ENCODE results near the gene KIF6.

KIF6 gene

GRCh38 chr6:39706819-39707335 lies 18.3 kb downstream of the KIF6 start:
- Histone ChIP-seq H3K9me3 (ENCODE audit: control insufficient read depth, insufficient read depth, low read length) (no peaks in the 10 kb centered on the region), H3K4me1 (ENCODE audit: control insufficient read depth, insufficient read depth, low read length) (peaks cover 3% of the 10 kb centered on the region), H3K4me3 (ENCODE audit: low read depth, low read length) (no peak overlapping the region), H3K9ac (ENCODE audit: low read depth, low read length) (no peak overlapping the region), H3K36me3 (ENCODE audit: control insufficient read depth, insufficient read depth, low read length) (no peaks in the 10 kb centered on the region), H3K27me3 (ENCODE audit: control insufficient read depth, insufficient read depth, low read length) (no peaks in the 10 kb centered on the region)

GRCh38 chr6:39702265-39702664 lies 22.9 kb downstream of the KIF6 start:
- H3K4me3 ChIP-seq (ENCODE audit: low read depth, low read length), result no peak overlapping the region
- H3K9ac ChIP-seq (ENCODE audit: low read depth, low read length), result no peak overlapping the region
- no peaks in the 10 kb centered on the region for H3K36me3 ChIP-seq (ENCODE audit: control insufficient read depth, insufficient read depth, low read length)
- H3K9me3 ChIP-seq (ENCODE audit: control insufficient read depth, insufficient read depth, low read length), result no peaks in the 10 kb centered on the region
- H3K27me3 ChIP-seq (ENCODE audit: control insufficient read depth, insufficient read depth, low read length), result no peaks in the 10 kb centered on the region
- no peaks in the 10 kb centered on the region for H3K4me1 ChIP-seq (ENCODE audit: control insufficient read depth, insufficient read depth, low read length)

- Histone ChIP-seq H3K4me3 (ENCODE audit: low read depth, low read length) (no peak overlapping the region), H3K4me1 (ENCODE audit: control insufficient read depth, insufficient read depth, low read length) (no peaks in the 10 kb centered on the region), H3K36me3 (ENCODE audit: control insufficient read depth, insufficient read depth, low read length) (no peaks in the 10 kb centered on the region), H3K9me3 (ENCODE audit: control insufficient read depth, insufficient read depth, low read length) (no peaks in the 10 kb centered on the region), H3K27me3 (ENCODE audit: control insufficient read depth, insufficient read depth, low read length) (no peaks in the 10 kb centered on the region), H3K9ac (ENCODE audit: low read depth, low read length) (no peak overlapping the region)
Measured at GRCh38 chr6:39700362-39700761, 24.8 kb downstream of the KIF6 start.

- Histone ChIP-seq H3K36me3 (ENCODE audit: control insufficient read depth, insufficient read depth, low read length) (no peaks in the 10 kb centered on the region), H3K27me3 (ENCODE audit: control insufficient read depth, insufficient read depth, low read length) (no peaks in the 10 kb centered on the region), H3K9me3 (ENCODE audit: control insufficient read depth, insufficient read depth, low read length) (no peaks in the 10 kb centered on the region), H3K4me1 (ENCODE audit: control insufficient read depth, insufficient read depth, low read length) (no peaks in the 10 kb centered on the region), H3K4me3 (ENCODE audit: low read depth, low read length) (no peak overlapping the region), H3K9ac (ENCODE audit: low read depth, low read length) (no peak overlapping the region)
Measured at GRCh38 chr6:39698789-39699188, 26.4 kb downstream of the KIF6 start.

GRCh38 chr6:39696986-39697788 lies 28.0 kb downstream of the KIF6 start:
- H3K27me3 ChIP-seq (ENCODE audit: control insufficient read depth, insufficient read depth, low read length), result no peaks in the 10 kb centered on the region

GRCh38 chr6:39695447-39695846 lies 29.8 kb downstream of the KIF6 start:
- no peak overlapping the region for H3K9ac ChIP-seq (ENCODE audit: low read depth, low read length)
- H3K27me3 ChIP-seq (ENCODE audit: control insufficient read depth, insufficient read depth, low read length), result no peaks in the 10 kb centered on the region
- H3K36me3 ChIP-seq (ENCODE audit: control insufficient read depth, insufficient read depth, low read length), result no peaks in the 10 kb centered on the region
- H3K9me3 ChIP-seq (ENCODE audit: control insufficient read depth, insufficient read depth, low read length), result no peaks in the 10 kb centered on the region
- no peaks in the 10 kb centered on the region for H3K4me1 ChIP-seq (ENCODE audit: control insufficient read depth, insufficient read depth, low read length)
- no peak overlapping the region for H3K4me3 ChIP-seq (ENCODE audit: low read depth, low read length)

More at GRCh38 chr6:39696986-39697788, 28.0 kb downstream of the KIF6 start:
- Histone ChIP-seq H3K36me3 (ENCODE audit: control insufficient read depth, insufficient read depth, low read length) (no peaks in the 10 kb centered on the region), H3K4me3 (ENCODE audit: low read depth, low read length) (no peak overlapping the region), H3K9me3 (ENCODE audit: control insufficient read depth, insufficient read depth, low read length) (no peaks in the 10 kb centered on the region), H3K9ac (ENCODE audit: low read depth, low read length) (no peak overlapping the region), H3K4me1 (ENCODE audit: control insufficient read depth, insufficient read depth, low read length) (no peaks in the 10 kb centered on the region)

GRCh38 chr6:39693206-39693605 lies 32.0 kb downstream of the KIF6 start:
- no peak overlapping the region for H3K4me3 ChIP-seq (ENCODE audit: low read depth, low read length)
- no peaks in the 10 kb centered on the region for H3K36me3 ChIP-seq (ENCODE audit: control insufficient read depth, insufficient read depth, low read length)
- H3K9me3 ChIP-seq (ENCODE audit: control insufficient read depth, insufficient read depth, low read length), result no peaks in the 10 kb centered on the region
- no peak overlapping the region for H3K9ac ChIP-seq (ENCODE audit: low read depth, low read length)
- H3K4me1 ChIP-seq (ENCODE audit: control insufficient read depth, insufficient read depth, low read length), result no peaks in the 10 kb centered on the region
- no peaks in the 10 kb centered on the region for H3K27me3 ChIP-seq (ENCODE audit: control insufficient read depth, insufficient read depth, low read length)

GRCh38 chr6:39688494-39688893 lies 36.7 kb downstream of the KIF6 start:
- H3K9ac ChIP-seq (ENCODE audit: low read depth, low read length), result no peak overlapping the region
- no peaks in the 10 kb centered on the region for H3K36me3 ChIP-seq (ENCODE audit: control insufficient read depth, insufficient read depth, low read length)
- no peaks in the 10 kb centered on the region for H3K9me3 ChIP-seq (ENCODE audit: control insufficient read depth, insufficient read depth, low read length)
- no peaks in the 10 kb centered on the region for H3K4me1 ChIP-seq (ENCODE audit: control insufficient read depth, insufficient read depth, low read length)
- H3K27me3 ChIP-seq (ENCODE audit: control insufficient read depth, insufficient read depth, low read length), result no peaks in the 10 kb centered on the region
- no peak overlapping the region for H3K4me3 ChIP-seq (ENCODE audit: low read depth, low read length)

GRCh38 chr6:39686976-39687375 lies 38.2 kb downstream of the KIF6 start:
- H3K9ac ChIP-seq (ENCODE audit: low read depth, low read length), result no peak overlapping the region
- no peaks in the 10 kb centered on the region for H3K9me3 ChIP-seq (ENCODE audit: control insufficient read depth, insufficient read depth, low read length)
- no peaks in the 10 kb centered on the region for H3K4me1 ChIP-seq (ENCODE audit: control insufficient read depth, insufficient read depth, low read length)
- no peaks in the 10 kb centered on the region for H3K36me3 ChIP-seq (ENCODE audit: control insufficient read depth, insufficient read depth, low read length)
- no peaks in the 10 kb centered on the region for H3K27me3 ChIP-seq (ENCODE audit: control insufficient read depth, insufficient read depth, low read length)
- H3K4me3 ChIP-seq (ENCODE audit: low read depth, low read length), result no peak overlapping the region

GRCh38 chr6:39685938-39686337 lies 39.3 kb downstream of the KIF6 start:
- Histone ChIP-seq H3K4me1 (ENCODE audit: control insufficient read depth, insufficient read depth, low read length) (no peaks in the 10 kb centered on the region), H3K27me3 (ENCODE audit: control insufficient read depth, insufficient read depth, low read length) (no peaks in the 10 kb centered on the region), H3K9me3 (ENCODE audit: control insufficient read depth, insufficient read depth, low read length) (no peaks in the 10 kb centered on the region), H3K9ac (ENCODE audit: low read depth, low read length) (no peak overlapping the region), H3K36me3 (ENCODE audit: control insufficient read depth, insufficient read depth, low read length) (no peaks in the 10 kb centered on the region), H3K4me3 (ENCODE audit: low read depth, low read length) (no peak overlapping the region)

- Histone ChIP-seq H3K4me1 (ENCODE audit: control insufficient read depth, insufficient read depth, low read length) (no peaks in the 10 kb centered on the region), H3K9ac (ENCODE audit: low read depth, low read length) (no peak overlapping the region), H3K27me3 (ENCODE audit: control insufficient read depth, insufficient read depth, low read length) (no peaks in the 10 kb centered on the region), H3K9me3 (ENCODE audit: control insufficient read depth, insufficient read depth, low read length) (no peaks in the 10 kb centered on the region), H3K4me3 (ENCODE audit: low read depth, low read length) (no peak overlapping the region), H3K36me3 (ENCODE audit: control insufficient read depth, insufficient read depth, low read length) (no peaks in the 10 kb centered on the region)
Measured at GRCh38 chr6:39685489-39685826, 39.8 kb downstream of the KIF6 start.

- Histone ChIP-seq H3K27me3 (ENCODE audit: control insufficient read depth, insufficient read depth, low read length) (no peaks in the 10 kb centered on the region), H3K9me3 (ENCODE audit: control insufficient read depth, insufficient read depth, low read length) (no peaks in the 10 kb centered on the region), H3K4me3 (ENCODE audit: low read depth, low read length) (no peak overlapping the region), H3K9ac (ENCODE audit: low read depth, low read length) (no peak overlapping the region), H3K4me1 (ENCODE audit: control insufficient read depth, insufficient read depth, low read length) (no peaks in the 10 kb centered on the region), H3K36me3 (ENCODE audit: control insufficient read depth, insufficient read depth, low read length) (no peaks in the 10 kb centered on the region)
Measured at GRCh38 chr6:39684790-39685488, 40.3 kb downstream of the KIF6 start.

Data from iPS-15b (cell line).